GM10266 (cell line): ENCODE measurements around the gene ETV6.

Experiments
- DNase-seq: peaks from one replicate; pipeline ENCODE4 v3.0.0; 2012; ENCODE audit errors: extremely low spot score
- CTCF ChIP-seq: IDR thresholded peaks from 2 replicates; pipeline ENCODE4 v1.5.1; 2012; ENCODE audit warnings: mild to moderate bottlenecking, low read depth; ENCODE audit not compliant: control insufficient read depth, insufficient read depth; ENCODE audit errors: missing control alignments

Gene ETV6

GRCh38 chr12:11745113-11745512 lies 95.6 kb downstream of the ETV6 start:
- TF ChIP-seq CTCF = no peak

GRCh38 chr12:11746024-11746771 lies 96.7 kb downstream of the ETV6 start:
- no peak for TF ChIP-seq CTCF
- DNase-seq = no peak

More at GRCh38 chr12:11745113-11745512, 95.6 kb downstream of the ETV6 start:
- DNase-seq = no peak

GRCh38 chr12:11746940-11747716 lies 97.7 kb downstream of the ETV6 start:
- no peak for DNase-seq
- no peak for TF ChIP-seq CTCF

GRCh38 chr12:11747969-11748368 lies 98.5 kb downstream of the ETV6 start:
- no peak for DNase-seq
- TF ChIP-seq CTCF = no peak

- no peak for DNase-seq
- TF ChIP-seq CTCF = no peak
Measured at GRCh38 chr12:11748903-11749302, 99.4 kb downstream of the ETV6 start.

GRCh38 chr12:11749943-11750690 lies 100.6 kb downstream of the ETV6 start:
- no peak for TF ChIP-seq CTCF
- DNase-seq = peak; percentile 39
